HG02623 (cell line): ENCODE data around the gene TLCD3B.

Experiments used
- ATAC-seq: cut with Tn5 transposase; IDR thresholded peaks from one replicate; pipeline ENCODE4 v1.9.1; 2021; ENCODE audit warnings: moderate library complexity; ENCODE audit not compliant: unreplicated experiment

The TLCD3B gene

DNA sequence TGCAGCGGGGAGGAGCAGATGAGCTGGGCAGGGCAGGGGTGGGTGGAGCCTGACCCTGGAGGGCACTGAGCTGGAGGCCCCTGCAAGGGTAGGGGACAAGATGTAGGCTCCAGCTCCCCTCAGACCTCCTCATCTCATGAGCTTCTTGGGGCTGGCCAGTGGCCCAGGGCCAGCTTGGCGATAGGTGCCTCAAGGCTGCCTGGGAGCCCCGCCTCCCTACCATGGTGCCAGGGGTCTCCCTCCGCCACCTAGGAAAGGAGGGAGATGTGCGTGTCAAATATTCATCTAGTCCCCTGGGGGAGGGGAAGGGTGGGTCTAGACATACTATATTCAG lies 39.5 kb downstream of the TLCD3B start:
- ATAC-seq = no peak

DNA sequence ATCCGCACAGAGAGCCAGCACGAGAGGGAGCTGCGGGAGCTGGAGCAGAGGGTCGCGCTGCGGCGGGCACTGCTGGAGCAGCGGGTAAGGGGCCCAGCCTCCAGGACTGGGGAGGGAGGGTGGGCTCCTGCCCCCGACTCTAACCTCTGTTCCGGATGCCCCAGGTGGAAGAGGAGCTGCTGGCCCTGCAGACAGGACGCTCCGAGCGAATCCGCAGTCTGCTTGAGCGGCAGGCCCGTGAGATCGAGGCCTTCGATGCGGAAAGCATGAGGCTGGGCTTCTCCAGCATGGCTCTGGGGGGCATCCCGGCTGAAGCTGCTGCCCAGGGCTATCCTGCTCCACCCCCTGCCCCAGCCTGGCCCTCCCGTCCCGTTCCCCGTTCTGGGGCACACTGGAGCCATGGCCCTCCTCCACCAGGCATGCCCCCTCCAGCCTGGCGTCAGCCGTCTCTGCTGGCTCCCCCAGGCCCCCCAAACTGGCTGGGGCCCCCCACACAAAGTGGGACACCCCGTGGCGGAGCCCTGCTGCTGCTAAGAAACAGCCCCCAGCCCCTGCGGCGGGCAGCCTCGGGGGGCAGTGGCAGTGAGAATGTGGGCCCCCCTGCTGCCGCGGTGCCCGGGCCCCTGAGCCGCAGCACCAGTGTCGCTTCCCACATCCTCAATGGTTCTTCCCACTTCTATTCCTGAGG lies 40.0 kb downstream of the TLCD3B start:
- ATAC-seq = no peak

DNA sequence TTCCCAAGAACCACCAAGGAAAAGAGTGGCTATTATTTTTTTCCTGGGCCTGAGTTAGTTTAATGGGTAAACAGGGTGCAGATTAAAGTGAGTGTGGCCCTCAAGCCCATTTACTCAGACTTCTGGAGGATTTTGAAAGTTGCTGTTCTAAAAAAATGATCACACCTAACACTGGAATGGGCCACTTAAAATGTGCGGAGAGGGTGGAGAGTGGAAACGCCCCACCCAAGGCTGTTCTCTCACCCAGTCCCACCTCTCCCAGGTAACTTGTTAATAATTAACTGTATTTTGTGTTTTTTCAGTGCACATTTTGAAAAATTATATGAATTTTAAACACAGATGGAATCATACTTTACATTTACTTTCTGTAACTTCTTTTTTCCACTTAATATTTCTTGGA lies 41.0 kb downstream of the TLCD3B start:
- ATAC-seq = no peak

DNA sequence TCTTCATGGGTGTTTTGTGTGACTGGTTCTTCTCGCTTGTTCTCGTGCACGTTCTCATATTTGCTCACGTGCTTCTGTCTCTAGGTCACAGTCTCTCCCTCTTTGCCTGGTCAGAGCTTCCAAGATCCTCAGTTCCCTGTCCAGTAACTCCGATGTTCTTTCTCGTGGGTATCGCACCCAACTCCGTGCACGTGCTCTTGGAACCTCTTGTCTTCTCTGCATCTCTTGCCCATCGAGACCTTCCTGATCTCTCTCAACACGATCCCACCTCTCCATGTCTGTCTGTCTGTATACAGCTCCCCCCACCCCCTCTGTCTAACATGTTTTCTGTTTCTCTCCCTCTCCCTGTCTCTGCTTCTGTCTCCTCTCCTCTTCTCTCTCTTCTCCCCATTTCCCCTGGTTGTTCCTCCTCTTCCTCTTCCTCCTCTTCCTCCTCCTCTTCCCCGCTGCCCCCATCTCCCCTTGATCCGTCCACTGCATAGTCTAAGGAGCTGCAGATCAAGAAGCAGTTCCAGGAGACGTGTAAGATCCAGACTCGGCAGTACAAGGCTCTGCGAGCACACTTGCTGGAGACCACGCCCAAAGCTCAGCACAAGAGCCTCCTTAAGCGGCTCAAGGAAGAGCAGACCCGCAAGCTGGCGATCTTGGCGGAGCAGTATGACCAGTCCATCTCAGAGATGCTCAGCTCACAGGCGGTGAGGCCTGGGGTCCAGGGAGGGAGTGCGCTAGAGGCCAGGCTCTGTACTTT lies 41.8 kb downstream of the TLCD3B start:
- ATAC-seq = no peak

DNA sequence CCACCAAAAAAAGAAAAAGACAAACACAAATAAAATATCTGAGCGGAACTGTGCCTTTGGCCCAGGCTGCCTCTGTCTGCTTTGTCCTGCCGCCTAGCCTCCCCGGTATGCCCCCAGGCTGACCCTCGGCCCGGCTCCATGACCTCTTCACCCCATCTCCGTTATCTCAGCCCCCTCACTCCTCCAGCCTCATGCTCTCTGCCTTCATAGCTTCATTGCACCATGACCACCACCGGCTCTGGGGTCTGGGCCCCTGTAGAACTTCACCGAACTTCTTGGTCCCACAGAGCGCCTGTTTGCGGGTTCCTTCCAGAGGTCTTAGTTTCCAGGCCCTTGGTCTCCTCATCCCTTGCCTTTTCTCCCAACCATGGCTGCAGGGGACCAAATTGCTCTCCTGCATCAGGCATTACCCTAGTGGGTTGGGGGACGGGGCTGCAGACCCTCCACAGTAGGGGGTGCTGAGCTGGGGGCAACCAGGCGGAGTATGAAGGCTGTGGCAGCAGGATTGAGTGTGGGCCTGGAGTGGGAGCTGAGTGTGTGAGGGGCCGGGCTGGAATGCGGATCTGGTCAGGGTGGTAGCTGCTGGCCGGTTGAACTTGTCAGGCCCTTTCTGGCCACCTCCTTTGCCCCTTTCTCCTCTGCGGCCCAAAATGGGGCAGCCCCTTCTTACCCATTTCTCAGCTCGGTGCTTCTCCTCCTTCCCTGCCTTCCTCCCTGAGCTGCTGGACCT lies 42.6 kb downstream of the TLCD3B start:
- no peak for ATAC-seq

DNA sequence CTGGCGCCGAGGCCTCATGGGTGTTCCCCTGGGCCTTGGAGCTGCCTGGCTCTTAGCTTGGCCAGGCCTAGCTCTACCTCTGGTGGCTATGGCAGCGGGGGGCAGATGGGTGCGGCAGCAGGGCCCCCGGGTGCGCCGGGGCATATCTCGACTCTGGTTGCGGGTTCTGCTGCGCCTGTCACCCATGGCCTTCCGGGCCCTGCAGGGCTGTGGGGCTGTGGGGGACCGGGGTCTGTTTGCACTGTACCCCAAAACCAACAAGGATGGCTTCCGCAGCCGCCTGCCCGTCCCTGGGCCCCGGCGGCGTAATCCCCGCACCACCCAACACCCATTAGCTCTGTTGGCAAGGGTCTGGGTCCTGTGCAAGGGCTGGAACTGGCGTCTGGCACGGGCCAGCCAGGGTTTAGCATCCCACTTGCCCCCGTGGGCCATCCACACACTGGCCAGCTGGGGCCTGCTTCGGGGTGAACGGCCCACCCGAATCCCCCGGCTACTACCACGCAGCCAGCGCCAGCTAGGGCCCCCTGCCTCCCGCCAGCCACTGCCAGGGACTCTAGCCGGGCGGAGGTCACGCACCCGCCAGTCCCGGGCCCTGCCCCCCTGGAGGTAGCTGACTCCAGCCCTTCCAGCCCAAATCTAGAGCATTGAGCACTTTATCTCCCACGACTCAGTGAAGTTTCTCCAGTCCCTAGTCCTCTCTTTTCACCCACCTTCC lies 43.5 kb downstream of the TLCD3B start:
- ATAC-seq = no peak

DNA sequence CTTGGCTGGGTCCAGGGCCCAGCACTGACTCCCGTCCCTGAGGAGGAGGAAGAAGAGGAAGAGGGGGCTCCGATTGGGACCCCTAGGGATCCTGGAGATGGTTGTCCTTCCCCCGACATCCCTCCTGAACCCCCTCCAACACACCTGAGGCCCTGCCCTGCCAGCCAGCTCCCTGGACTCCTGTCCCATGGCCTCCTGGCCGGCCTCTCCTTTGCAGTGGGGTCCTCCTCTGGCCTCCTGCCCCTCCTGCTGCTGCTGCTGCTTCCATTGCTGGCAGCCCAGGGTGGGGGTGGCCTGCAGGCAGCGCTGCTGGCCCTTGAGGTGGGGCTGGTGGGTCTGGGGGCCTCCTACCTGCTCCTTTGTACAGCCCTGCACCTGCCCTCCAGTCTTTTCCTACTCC lies 44.1 kb downstream of the TLCD3B start:
- no peak for ATAC-seq

DNA sequence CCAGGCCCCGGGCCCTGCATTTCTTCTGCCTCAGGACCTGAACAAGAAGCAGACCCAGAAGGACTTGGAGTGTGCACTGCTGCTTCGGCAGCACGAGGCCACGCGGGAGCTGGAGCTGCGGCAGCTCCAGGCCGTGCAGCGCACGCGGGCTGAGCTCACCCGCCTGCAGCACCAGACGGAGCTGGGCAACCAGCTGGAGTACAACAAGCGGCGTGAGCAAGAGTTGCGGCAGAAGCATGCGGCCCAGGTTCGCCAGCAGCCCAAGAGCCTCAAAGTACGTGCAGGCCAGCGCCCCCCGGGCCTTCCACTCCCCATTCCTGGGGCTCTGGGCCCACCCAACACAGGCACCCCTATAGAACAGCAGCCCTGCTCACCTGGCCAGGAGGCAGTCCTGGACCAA lies 44.8 kb downstream of the TLCD3B start:
- no peak for ATAC-seq

DNA sequence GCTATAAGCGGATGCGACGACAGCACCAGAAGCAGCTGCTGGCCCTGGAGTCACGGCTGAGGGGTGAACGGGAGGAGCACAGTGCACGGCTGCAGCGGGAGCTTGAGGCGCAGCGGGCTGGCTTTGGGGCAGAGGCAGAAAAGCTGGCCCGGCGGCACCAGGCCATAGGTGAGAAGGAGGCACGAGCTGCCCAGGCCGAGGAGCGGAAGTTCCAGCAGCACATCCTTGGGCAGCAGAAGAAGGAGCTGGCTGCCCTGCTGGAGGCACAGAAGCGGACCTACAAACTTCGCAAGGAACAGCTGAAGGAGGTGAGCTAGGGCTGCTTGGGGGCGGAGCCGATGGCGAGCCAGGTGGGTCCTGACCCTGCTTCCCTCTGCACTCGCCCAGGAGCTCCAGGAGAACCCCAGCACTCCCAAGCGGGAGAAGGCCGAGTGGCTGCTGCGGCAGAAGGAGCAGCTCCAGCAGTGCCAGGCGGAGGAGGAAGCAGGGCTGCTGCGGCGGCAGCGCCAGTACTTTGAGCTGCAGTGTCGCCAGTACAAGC lies 45.7 kb downstream of the TLCD3B start:
- no peak for ATAC-seq

DNA sequence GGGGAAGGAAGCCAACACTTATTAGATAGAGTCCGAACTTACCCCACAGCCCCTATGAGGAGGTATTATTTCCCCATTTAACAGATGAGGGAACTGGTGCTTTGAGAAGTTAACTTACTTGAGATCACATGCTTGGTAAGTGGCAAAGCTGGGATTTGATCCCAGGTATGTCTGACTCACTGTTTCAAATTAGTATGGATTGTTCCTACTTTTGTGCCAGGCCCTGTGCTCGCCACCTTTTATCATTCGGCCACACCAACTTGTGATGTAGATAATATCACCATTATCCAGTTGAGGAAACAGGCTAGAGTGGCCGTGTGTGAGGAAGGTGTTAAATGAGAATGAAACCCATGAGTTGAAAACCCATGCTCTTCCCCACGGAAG lies 46.3 kb downstream of the TLCD3B start:
- no peak for ATAC-seq

DNA sequence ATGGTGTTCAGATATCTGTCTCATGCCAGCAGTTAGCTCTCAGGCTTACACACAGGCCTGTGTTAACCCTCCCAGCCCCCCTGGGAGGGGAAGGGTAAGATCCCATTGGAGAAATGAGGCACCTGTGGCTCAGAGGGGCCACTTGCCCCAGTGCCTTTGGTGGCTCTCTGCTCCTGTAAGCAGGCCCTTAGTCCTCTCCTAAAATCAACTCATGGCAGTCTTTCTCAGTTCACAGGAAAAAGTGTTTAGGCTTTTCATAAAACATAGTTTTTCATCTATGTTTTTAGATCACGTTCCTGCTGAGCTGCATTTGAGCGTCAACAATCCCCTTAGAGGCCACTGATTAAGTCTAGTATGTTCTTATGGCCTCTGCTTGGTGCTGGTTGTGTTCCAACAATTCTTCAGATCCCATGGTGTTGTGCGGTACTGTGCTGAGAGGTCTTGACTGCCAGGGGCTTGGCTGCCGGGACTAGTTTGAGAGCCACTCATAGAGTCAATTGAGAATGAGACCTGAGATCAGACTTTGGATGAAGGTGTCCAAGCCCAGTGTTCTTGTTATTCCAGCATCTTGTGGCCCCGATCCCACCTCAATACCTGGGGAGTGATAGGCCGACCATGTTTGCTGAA lies 46.8 kb downstream of the TLCD3B start:
- no peak for ATAC-seq

DNA sequence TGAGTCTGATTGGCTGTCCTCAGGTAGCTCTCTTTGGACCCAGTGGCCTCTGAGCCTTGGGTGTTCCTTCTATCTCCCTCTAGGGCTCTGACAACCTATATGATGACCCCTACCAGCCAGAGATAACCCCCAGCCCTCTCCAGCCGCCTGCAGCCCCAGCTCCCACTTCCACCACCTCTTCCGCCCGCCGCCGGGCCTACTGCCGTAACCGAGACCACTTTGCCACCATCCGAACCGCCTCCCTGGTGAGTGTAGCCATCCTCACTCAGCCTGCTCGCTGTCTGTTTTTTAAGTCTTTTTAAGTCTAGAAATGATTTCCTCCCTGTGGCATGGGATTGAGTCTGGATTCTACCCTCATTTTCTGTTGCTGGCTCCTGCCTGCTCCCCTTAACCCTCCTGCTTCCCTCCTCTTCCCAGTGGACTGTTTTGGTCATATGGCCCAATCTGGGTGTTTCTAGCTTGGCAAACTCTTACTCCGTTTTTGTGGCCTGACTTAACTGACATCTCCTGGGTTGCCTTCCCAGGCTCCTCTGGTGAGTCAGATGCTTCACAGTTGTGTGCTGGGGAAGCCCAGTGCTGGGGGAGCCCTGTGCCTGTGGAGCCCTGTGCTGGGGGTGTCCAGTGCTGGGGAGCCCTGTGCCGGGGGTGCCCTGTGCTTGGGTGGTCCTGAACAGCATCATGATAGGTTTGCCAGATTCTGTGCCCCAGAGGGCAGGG lies 47.5 kb downstream of the TLCD3B start:
- no peak for ATAC-seq

DNA sequence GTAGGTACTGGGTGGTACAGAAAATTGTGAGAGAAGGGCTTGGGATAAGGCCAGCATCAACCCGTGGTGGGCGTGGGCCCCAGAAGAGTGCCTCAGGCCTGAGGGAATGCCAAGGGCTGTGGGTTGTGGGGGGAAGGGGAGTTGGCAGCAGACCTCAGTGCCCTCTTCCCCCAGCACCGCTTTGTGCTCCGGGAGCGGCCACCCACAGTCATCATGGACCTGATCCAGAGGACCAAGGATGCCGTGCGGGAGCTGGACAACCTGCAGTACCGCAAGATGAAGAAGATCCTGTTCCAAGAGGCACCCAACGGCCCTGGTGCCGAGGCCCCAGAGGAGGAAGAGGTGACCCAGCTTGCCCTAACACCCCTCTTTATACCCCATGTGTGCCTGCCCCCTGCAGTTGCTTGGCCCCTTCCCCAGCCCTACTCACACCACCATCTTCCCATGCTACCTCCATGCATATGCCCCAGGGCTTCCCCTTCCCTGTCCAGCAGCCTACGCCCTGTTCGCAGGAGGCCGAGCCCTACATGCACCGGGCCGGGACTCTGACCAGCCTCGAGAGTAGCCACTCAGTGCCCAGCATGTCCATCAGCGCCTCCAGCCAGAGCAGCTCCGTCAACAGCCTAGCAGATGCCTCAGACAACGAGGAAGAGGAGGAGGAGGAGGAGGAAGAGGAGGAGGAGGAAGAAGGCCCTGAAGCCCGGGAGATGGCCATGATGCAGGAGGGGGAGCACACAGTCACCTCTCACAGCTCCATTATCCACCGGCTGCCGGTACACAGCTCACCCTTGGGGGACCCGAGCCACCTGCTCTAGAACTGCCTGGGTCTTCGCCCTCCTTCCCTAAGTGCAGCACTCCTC lies 48.3 kb downstream of the TLCD3B start:
- ATAC-seq = no peak

DNA sequence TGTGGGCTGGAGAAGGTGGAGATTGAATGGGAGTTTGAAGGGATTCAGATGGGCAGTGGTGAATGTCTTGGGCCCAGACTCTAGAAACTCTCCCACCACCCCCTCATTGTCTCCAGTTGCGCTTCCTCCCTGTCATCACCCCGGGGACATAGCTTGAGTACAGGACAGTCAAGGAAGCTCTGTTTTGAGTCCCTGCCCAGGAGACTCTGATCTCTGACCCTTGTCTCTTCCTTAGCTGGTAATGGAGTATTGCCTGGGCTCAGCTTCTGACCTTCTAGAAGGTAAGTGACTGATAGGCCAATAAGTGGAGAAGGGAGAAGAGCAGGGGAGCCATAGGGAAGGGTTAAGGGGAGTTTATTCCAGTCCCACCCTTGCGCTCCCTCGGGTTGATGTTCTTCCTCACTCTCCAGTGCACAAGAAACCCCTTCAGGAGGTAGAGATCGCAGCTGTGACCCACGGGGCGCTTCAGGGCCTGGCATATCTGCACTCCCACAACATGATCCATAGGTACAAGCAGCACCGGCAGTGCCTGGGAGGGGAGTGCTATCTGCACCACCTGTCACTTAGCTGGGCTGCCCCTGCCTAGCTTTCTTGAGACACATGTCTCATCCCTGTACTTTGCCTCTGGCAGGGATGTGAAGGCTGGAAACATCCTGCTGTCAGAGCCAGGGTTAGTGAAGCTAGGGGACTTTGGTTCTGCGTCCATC lies 52.4 kb downstream of the TLCD3B start:
- ATAC-seq = no peak

DNA sequence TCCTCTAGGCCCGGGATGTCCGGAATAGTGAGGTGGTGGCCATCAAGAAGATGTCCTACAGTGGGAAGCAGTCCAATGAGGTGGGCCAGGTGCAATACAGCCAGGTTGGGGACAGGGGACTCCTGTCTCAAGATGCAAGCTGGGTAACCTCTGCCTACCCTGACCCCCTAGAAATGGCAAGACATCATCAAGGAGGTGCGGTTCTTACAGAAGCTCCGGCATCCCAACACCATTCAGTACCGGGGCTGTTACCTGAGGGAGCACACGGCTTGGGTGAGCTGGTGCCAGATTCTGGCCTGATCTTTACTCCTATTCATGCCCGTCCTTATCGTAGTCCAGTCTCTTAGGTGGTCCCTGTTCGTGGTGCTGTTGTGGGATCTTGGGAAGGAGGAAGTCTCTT lies 53.0 kb downstream of the TLCD3B start:
- no peak for ATAC-seq

DNA sequence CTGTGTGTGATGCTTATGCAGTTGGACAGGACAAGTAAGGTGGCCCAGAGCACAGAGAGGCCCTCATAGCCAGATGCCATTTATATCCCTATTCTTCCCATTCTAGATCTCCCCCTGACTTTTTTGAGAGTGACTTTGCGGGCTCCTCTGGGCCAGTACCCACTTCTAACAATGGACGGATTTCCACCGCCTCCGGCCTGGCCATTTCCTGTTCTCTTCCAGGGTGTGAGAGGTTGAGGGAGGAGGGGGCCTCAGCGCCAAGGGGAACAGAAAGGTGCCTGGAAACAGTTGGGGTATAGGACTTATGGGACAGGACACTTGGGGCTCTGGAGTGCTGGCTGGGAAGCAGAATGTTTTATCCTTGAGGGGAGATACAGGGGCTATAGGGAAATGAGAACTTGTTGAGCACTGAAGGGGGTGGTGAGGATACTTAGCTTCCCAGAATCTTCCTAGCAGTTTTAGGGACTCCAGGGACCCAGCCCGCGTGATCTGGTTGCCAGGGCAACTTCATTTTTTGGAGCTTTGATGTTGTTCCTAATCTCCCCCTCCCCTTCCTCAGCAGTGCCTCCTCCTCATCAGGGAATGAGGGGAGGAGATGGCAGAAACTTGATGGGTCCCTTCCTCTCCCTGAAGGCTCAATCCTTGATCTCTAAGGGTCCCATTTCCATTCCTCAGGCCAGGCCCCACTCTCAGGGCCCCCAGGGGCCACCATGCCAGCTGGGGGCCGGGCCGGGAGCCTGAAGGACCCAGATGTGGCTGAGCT lies 53.8 kb downstream of the TLCD3B start:
- no peak for ATAC-seq

DNA sequence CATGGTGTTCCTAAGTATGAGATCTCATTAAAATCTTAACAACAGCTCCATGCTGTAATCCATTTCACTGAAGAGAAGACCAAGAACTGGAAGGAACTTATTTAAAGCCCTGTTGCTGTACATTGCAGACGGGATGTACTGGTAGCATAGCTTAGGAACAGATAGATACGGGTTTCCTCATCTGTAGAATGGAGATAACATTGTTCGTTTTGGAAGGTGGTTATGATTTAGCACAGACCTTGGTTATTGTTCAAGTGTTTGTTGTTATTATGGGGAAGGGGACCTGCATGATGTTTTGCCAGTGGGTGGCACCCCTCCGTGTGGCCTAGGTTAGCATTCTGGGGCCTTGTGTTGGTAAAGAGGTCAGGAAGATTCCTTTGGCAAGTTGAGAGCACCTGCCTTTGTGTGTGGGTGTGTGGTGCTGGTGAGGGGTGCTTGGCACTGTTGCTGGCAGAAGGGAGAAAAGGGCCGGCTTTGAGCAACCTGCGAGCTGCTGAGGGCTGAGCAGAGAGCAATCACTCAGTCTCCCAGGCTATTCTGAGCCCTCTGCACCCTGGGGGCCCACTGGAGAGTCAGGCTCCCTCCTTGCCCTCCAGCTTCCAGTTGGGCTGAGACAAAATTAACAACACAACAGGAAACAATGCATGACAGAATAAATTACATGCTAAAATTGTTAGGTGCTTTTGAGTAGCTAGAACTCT lies 55.1 kb downstream of the TLCD3B start:
- ATAC-seq = no peak
